Effector memory CD8-positive, alpha-beta T cell (primary cell): ENCODE data around the gene DENND1A.

ENCODE experiments used
- ATAC-seq: fragments of 150-1000 bp; cut with Tn5 transposase; replicated peaks from 2 replicates; pipeline ENCODE4 v1.10.0; 2021; ENCODE audit warnings: mild to moderate bottlenecking, moderate library complexity
- DNase-seq, 3 experiments: peaks; one replicate each; pipeline ENCODE4 v3.0.0; 2021
- H3K27ac Mint-ChIP-seq, 2 donors: one replicate each; pipeline ENCODE4 v1.8.0; 2022; ENCODE audit warnings: mild to moderate bottlenecking in 2 of 2, mixed read lengths in 2 of 2, moderate library complexity in 2 of 2
- H3K27me3 Mint-ChIP-seq, 2 donors: one replicate each; pipeline ENCODE4 v1.8.0; 2022; ENCODE audit warnings: mixed read lengths in 2 of 2
- H3K36me3 Mint-ChIP-seq: one replicate; pipeline ENCODE4 v1.8.0; 2022; ENCODE audit warnings: mild to moderate bottlenecking, moderate library complexity, mixed read lengths; ENCODE audit not compliant: insufficient read depth
- H3K4me1 Mint-ChIP-seq, 2 donors: one replicate each; pipeline ENCODE4 v1.8.0; 2022; ENCODE audit warnings: low read depth in 2 of 2, mixed read lengths in 2 of 2
- H3K4me3 Mint-ChIP-seq, 2 donors: one replicate each; pipeline ENCODE4 v1.8.0; 2022; ENCODE audit warnings: mild to moderate bottlenecking in 2 of 2, mixed read lengths in 2 of 2, moderate library complexity in 2 of 2
- H3K9me3 Mint-ChIP-seq, 2 donors: one replicate each; pipeline ENCODE4 v1.8.0; 2022; ENCODE audit warnings: mixed read lengths in 2 of 2

The DENND1A gene

GRCh38 chr9:123394291-123395235, 535.4 kb downstream of the DENND1A start:
- Mint-ChIP-seq H3K4me1 (no peaks in the 10 kb centered on the region), H3K9me3 (no peaks in the 10 kb centered on the region), H3K36me3 (peaks cover 4% of the 10 kb centered on the region), H3K4me3 (no peak overlapping the region), H3K27me3 (no peaks in the 10 kb centered on the region), H3K27ac (no peak overlapping the region)
- ATAC-seq (no peak), DNase-seq (no peak)

GRCh38 chr9:123392802-123393201, 537.1 kb downstream of the DENND1A start:
- no peaks in the 10 kb centered on the region for H3K9me3 Mint-ChIP-seq
- H3K4me3 Mint-ChIP-seq: no peak overlapping the region
- no peak for DNase-seq
- H3K27me3 Mint-ChIP-seq: no peaks in the 10 kb centered on the region
- H3K4me1 Mint-ChIP-seq: peaks cover 0 to 2% of the 10 kb centered on the region in 2 donors
- H3K36me3 Mint-ChIP-seq: peaks cover 3% of the 10 kb centered on the region
- ATAC-seq: no peak
- H3K27ac Mint-ChIP-seq: peak overlapping the region in 1 of 2 donors; percentile 72

DNA sequence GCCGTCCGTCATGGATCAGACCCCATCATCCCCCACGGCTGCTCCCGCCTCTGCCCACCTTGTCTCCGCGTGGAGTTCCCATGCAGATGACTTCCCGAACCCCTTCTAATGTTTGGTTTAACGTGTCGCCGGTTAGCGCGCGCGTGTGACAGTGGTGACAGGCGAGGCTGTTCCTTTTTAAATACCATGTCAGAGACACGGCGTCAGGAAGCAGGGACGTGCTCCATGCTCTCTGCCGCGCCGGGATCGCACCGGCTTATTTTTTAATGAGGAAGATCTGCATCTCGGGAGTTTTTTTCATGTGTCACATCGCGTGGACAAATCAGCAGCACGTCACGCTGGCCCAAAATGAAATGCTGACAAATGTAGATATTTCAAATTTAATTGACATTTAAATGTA, 538.0 kb downstream of the DENND1A start:
- Mint-ChIP-seq H3K36me3 (peaks cover 6% of the 10 kb centered on the region), H3K27ac (no peak overlapping the region), H3K4me3 (no peak overlapping the region), H3K9me3 (no peaks in the 10 kb centered on the region), H3K4me1 (peaks cover 0 to 2% of the 10 kb centered on the region in 2 donors), H3K27me3 (no peaks in the 10 kb centered on the region)
- no peak for ATAC-seq
- no peak for DNase-seq

- Mint-ChIP-seq H3K9me3 (no peaks in the 10 kb centered on the region), H3K27ac (no peak overlapping the region), H3K4me1 (peaks cover 0 to 2% of the 10 kb centered on the region in 2 donors), H3K4me3 (no peak overlapping the region), H3K27me3 (no peaks in the 10 kb centered on the region), H3K36me3 (peaks cover 6% of the 10 kb centered on the region)
- no peak for ATAC-seq
- DNase-seq: no peak
Observed at GRCh38 chr9:123391233-123391632, 538.7 kb downstream of the DENND1A start.

- DNase-seq: no peak
- no peaks in the 10 kb centered on the region for H3K9me3 Mint-ChIP-seq
- no peak overlapping the region for H3K4me3 Mint-ChIP-seq
- H3K27ac Mint-ChIP-seq: no peak overlapping the region
- peaks cover 0 to 2% of the 10 kb centered on the region in 2 donors for H3K4me1 Mint-ChIP-seq
- no peaks in the 10 kb centered on the region for H3K27me3 Mint-ChIP-seq
- no peak for ATAC-seq
- H3K36me3 Mint-ChIP-seq: peaks cover 6% of the 10 kb centered on the region
Observed at GRCh38 chr9:123390337-123391135, 539.4 kb downstream of the DENND1A start.

DNA sequence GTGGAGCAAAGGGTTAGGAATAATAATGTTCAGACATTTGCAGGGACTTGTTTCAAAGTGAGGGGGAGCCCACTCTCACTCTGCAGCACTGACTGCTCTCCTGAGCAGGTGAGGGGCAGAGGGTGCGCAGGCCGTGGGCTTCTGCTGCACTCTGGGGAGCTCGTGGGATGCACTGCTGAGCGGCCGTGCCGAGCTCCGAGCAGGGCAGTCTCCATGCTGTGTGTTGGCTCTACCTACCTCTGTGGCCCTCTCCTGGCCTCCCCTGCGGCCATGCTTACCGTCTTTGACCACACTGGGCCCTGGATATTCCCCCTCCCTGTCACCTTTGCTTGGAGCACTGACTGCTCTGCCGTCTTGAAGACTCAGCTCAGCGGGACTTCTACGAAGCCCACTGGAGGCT, 540.2 kb downstream of the DENND1A start:
- Mint-ChIP-seq H3K4me1 (peaks cover 2 to 5% of the 10 kb centered on the region in 2 donors), H3K4me3 (no peak overlapping the region), H3K9me3 (no peaks in the 10 kb centered on the region), H3K27ac (no peak overlapping the region), H3K36me3 (peaks cover 11% of the 10 kb centered on the region), H3K27me3 (no peaks in the 10 kb centered on the region)
- DNase-seq (no peak), ATAC-seq (no peak)

DNA sequence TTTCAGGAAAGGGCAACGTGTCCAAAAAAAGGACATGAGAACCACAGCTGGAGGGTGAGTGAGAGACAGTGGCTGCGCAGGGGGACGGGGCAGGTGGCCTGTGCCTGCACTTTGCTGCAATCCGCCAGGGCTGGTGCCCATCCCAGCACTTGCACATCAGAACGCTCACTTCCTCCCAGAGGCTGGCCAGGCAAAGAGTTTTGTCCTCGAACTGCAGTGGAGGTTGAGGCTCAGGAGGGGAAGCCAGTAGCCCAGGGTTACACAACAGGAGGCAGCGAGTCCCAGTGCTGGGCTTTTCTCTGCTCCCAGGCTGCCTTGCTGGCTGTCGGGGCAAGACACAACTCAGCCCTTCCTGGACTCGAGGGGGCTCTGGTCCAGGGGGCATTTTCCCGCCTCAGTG, 540.9 kb downstream of the DENND1A start:
- Mint-ChIP-seq H3K27ac (peak overlapping the region in 1 of 2 donors; percentile 10), H3K27me3 (no peaks in the 10 kb centered on the region), H3K4me3 (no peak overlapping the region), H3K36me3 (peaks cover 9% of the 10 kb centered on the region), H3K4me1 (peaks cover 2 to 5% of the 10 kb centered on the region in 2 donors), H3K9me3 (no peaks in the 10 kb centered on the region)
- ATAC-seq: no peak
- DNase-seq: no peak

GRCh38 chr9:123387686-123388085, 542.2 kb downstream of the DENND1A start:
- ATAC-seq: no peak
- Mint-ChIP-seq H3K27me3 (no peaks in the 10 kb centered on the region), H3K36me3 (peaks cover 8% of the 10 kb centered on the region), H3K4me3 (no peak overlapping the region), H3K27ac (no peak overlapping the region), H3K9me3 (no peaks in the 10 kb centered on the region), H3K4me1 (peaks cover 2 to 5% of the 10 kb centered on the region in 2 donors)
- no peak for DNase-seq

GRCh38 chr9:123383512-123384170, 546.3 kb downstream of the DENND1A start:
- H3K36me3 Mint-ChIP-seq: peaks cover 11% of the 10 kb centered on the region
- peaks cover 1 to 5% of the 10 kb centered on the region in 2 donors for H3K4me1 Mint-ChIP-seq
- H3K4me3 Mint-ChIP-seq: no peak overlapping the region
- no peaks in the 10 kb centered on the region for H3K9me3 Mint-ChIP-seq
- DNase-seq (no peak), ATAC-seq (no peak)
- no peak overlapping the region for H3K27ac Mint-ChIP-seq
- H3K27me3 Mint-ChIP-seq: no peaks in the 10 kb centered on the region

DNA sequence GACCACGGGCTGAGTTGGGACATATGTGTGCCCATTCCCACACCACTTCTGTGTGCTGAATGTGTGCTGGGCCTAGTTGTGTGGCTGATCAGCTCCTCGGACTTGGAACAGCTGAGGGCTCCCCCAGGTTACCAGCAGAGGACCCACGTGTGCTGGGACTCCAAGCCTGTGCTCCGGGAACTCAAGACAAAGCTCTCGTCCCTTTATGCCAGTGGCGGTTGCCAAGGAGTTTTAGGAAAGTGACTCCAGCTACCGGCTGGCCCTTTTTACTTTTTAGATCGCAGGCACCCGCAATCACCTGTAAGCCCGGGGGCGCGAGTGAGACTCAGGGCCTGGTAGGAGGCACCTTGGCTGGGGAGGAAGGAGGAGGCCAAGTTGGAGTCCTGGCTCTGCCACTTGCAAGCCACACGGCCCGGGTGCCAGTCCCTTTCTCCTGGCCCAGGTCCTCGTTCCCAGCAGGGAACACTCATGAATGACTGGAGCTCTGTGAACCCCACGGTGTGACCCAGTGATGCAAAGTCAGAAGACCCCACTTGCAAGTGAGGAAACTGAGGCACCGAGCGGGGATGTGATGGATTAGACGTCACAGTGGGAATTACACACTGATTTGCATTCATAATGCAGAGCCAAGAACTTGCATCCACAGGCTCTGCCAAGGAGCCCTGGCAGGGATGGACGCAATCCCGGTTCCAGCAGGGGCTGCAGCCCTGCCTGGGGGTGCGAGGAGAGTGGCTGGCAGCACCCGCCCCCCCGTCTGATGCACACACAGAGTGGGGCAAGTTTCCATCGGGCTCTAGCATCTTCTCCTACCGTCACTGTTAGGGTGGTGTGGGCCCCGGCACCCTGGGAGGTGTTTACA, 547.0 kb downstream of the DENND1A start:
- H3K9me3 Mint-ChIP-seq: no peaks in the 10 kb centered on the region
- ATAC-seq: no peak
- peaks cover 1 to 5% of the 10 kb centered on the region in 2 donors for H3K4me1 Mint-ChIP-seq
- no peak overlapping the region for H3K27ac Mint-ChIP-seq
- H3K4me3 Mint-ChIP-seq: no peak overlapping the region
- H3K27me3 Mint-ChIP-seq: no peaks in the 10 kb centered on the region
- DNase-seq: no peak
- H3K36me3 Mint-ChIP-seq: peaks cover 11% of the 10 kb centered on the region

- H3K27ac Mint-ChIP-seq: no peak overlapping the region
- H3K4me1 Mint-ChIP-seq: peaks cover 1 to 8% of the 10 kb centered on the region in 2 donors
- no peaks in the 10 kb centered on the region for H3K27me3 Mint-ChIP-seq
- ATAC-seq (no peak), DNase-seq (no peak)
- H3K4me3 Mint-ChIP-seq: no peak overlapping the region
- H3K36me3 Mint-ChIP-seq: peaks cover 8% of the 10 kb centered on the region
- no peaks in the 10 kb centered on the region for H3K9me3 Mint-ChIP-seq
Observed at GRCh38 chr9:123380852-123381705, 548.8 kb downstream of the DENND1A start.
